Spleen (tissue), 7 donors: ENCODE results near the gene MUSK.

ENCODE experiments used
- CTCF ChIP-seq, 11 experiments: fragments of 200-600 bp in 7 of 11; fragments of 450-650 bp in 4 of 11; sonication (generic) in 4 of 11; IDR thresholded peaks in 8 of 11; conservative IDR thresholded peaks in 3 of 11; 1 replicate in 7 of 11; 2 replicates in 4 of 11; pipeline versions ENCODE4 v1.4.0 to v1.8.0; 2016 to 2021; ENCODE audit warnings: antibody characterized with exemption in 11 of 11, inconsistent platforms in 4 of 11, mild to moderate bottlenecking in 1 of 11
- POLR2A ChIP-seq, 3 donors: fragments of 450-650 bp; IDR thresholded peaks; one replicate each; pipeline ENCODE4 v1.5.1; 2017; ENCODE audit warnings: antibody characterized with exemption in 3 of 3, mild to moderate bottlenecking in 1 of 3
- POLR2AphosphoS5 ChIP-seq, 3 donors: sonication (generic); formaldehyde crosslinking; IDR thresholded peaks; one replicate each; pipeline ENCODE4 v1.5.1; 2017; ENCODE audit warnings: antibody characterized with exemption in 3 of 3
- donor health status: DM: no; HTN: no; CAD: no; lungs with moderate emphysema.
- donor health status: DM: no; HTN: no; CAD: no.
- donor health status: DM: no; HTN: no; CAD: no.

- TF ChIP-seq CTCF (IDR thresholded peaks at IDR 0.05 in 8 of 11, conservative IDR thresholded peaks at IDR 0.05 in 3 of 11) (no peak), POLR2AphosphoS5 (IDR thresholded peaks at IDR 0.05) (no peak), POLR2A (IDR thresholded peaks at IDR 0.05) (no peak)
Observed at GRCh38 chr9:110808599-110808980, 140.0 kb downstream of the MUSK start.
